ENCODE results near the gene RAB18.
A peak's percentile ranks its signal among the peaks of the same experiment; 100 is the strongest.

RAB18 gene

DNA sequence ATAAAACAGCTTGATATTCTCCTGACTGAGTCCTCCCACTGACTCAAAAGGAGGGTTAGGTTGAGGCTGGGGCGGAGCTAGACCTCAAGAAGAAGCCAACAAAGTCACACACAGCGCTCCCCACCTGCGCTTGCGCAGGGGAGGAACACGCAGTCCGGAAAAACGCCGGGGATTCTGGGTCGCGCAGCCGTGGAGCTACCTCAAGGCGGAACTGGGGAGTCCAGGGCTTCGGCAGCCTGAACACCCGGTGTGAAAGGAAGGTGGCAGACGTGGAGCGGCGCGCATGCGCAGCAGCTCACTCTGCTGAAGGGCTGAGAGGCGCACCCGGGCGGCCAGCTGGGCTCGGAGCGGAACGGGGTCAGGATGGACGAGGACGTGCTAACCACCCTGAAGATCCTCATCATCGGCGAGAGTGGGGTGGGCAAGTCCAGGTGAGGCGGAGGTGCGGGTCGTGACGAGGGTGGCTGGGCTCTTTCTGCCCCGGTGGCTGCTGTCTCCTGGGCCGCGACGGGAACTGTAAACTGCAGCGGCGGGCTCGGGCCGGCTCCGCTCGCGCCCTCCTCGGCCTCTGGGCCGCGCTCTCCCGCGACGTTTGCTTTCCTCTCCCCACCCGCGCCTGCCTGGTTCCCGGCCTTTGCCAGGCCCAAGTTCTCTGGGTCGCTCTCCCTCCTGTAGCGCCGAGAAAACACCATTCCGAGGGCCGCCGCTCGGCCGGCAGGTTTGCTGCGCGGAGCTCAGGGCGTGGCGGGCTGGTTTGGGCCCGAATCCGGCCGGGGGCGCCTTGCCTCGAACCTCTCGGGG is at the start of gene RAB18:
Gene RAB18, plus strand, starts transcription at position 298 of the 801 bp plus-strand sequence. Its CDS starts 66 bp downstream, at position 364.
- DNase-seq (ENCODE audit: low read depth): peak; percentile 97
- peak within 1 kb of the TSS; percentile 91 for H3K4me3 ChIP-seq (ENCODE audit: low read depth, low read length)
- TF ChIP-seq, protein P1, sequence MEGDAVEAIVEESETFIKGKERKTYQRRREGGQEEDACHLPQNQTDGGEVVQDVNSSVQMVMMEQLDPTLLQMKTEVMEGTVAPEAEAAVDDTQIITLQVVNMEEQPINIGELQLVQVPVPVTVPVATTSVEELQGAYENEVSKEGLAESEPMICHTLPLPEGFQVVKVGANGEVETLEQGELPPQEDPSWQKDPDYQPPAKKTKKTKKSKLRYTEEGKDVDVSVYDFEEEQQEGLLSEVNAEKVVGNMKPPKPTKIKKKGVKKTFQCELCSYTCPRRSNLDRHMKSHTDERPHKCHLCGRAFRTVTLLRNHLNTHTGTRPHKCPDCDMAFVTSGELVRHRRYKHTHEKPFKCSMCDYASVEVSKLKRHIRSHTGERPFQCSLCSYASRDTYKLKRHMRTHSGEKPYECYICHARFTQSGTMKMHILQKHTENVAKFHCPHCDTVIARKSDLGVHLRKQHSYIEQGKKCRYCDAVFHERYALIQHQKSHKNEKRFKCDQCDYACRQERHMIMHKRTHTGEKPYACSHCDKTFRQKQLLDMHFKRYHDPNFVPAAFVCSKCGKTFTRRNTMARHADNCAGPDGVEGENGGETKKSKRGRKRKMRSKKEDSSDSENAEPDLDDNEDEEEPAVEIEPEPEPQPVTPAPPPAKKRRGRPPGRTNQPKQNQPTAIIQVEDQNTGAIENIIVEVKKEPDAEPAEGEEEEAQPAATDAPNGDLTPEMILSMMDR (IDR thresholded peaks at IDR 0.05; ENCODE audit: control insufficient read depth, extremely low read depth, insufficient read depth): peak; percentile 21

DNA sequence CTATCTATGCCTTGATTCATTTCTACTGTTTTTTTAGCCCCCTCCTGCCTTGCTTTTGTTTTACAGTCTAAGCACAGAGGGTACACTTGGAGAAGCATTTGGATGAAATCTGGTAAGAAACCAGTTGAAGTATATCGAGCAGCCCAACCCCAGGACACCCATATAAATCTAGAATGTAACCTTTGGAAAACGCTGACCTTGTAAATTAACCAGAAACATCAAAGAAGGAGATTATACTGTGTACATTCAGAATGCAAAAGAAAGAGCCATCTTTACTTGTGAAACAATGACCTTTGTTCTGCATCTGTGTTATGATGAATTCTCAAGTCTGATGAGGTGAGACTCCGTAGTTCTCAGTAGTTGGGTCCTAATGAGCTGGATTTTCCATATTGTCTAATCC is 49.3 kb upstream of the RAB18 start:
- no peak overlapping the region for H3K4me3 ChIP-seq (ENCODE audit: low read depth, low read length)
- no peak for DNase-seq (ENCODE audit: low read depth)
- TF ChIP-seq, protein P1 (IDR thresholded peaks at IDR 0.05; ENCODE audit: control insufficient read depth, extremely low read depth, insufficient read depth): no peak

- TF ChIP-seq, protein P1 (IDR thresholded peaks at IDR 0.05; ENCODE audit: control insufficient read depth, extremely low read depth, insufficient read depth): no peak
- no peak overlapping the region for H3K4me3 ChIP-seq (ENCODE audit: low read depth, low read length)
- peak; percentile 27 for DNase-seq (ENCODE audit: low read depth)
Observed at GRCh38 chr10:27457261-27457945, 46.7 kb upstream of the RAB18 start.

- no peak overlapping the region for H3K4me3 ChIP-seq (ENCODE audit: low read depth, low read length)
- TF ChIP-seq, protein P1 (IDR thresholded peaks at IDR 0.05; ENCODE audit: control insufficient read depth, extremely low read depth, insufficient read depth): no peak
- no peak for DNase-seq (ENCODE audit: low read depth)
Observed at GRCh38 chr10:27457966-27458365, 46.1 kb upstream of the RAB18 start.

DNA sequence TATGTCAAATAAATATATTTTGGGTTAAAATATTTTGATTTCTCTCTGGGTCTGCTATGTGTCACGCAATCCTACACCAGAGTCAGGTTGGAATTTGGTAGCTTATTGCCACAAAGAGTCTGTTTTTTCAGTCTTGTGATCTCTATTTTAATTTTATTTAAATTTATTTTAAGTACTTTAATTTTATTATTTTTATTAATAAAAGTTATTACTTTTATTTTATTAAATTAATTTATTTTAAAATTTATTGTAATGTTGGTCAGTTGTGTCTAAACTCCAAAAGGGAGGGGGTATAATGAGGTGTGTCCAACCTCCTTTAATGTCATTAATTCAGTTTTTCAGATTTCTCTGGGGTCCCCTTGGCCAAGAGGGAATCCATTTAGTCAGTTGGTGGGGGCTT is 42.8 kb upstream of the RAB18 start:
- no peak overlapping the region for H3K4me3 ChIP-seq (ENCODE audit: low read depth, low read length)
- no peak for DNase-seq (ENCODE audit: low read depth)
- TF ChIP-seq, protein P1 (IDR thresholded peaks at IDR 0.05; ENCODE audit: control insufficient read depth, extremely low read depth, insufficient read depth): no peak

DNA sequence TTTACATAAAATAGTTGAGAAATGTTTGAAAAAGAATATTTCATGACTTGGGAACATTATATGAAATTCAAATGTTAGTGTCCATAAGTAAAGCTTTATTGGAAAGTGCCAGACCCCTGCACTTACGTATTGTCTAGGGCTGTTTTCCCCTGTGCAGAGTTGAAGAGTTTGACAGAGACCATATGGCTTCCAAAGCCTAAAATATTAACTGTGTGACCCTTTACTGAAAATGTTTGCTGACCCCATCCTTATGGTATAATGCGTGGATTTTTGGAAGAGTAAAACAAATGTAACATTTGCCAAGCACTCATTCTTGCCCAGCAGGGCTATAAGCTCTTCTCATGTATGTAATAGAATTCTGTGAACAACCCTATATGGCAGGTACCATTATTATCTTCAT is 40.1 kb upstream of the RAB18 start:
- H3K4me3 ChIP-seq (ENCODE audit: low read depth, low read length): no peak overlapping the region
- DNase-seq (ENCODE audit: low read depth): no peak
- TF ChIP-seq, protein P1 (IDR thresholded peaks at IDR 0.05; ENCODE audit: control insufficient read depth, extremely low read depth, insufficient read depth): no peak

Measured in LNCaP clone FGC (cell line).